SK-N-SH (cell line): ENCODE results near the gene PCDHB9. TPM values are rescaled to one million over a fixed set of nuclear protein-coding genes. Genes with fewer than 3 reads are reported as not detected.
"Not testable (repeated sequence)": the region's sequence is repeated elsewhere in the genome, so short reads cannot be mapped to it uniquely, and the experiment has no call there.

Experiments used
- CTCF ChIA-PET: fragments of 300-600, 350-600 bp; formaldehyde crosslinking; extraction: SDS; loops from one replicate; lab custom pipeline; 2021; lab: Yijun Ruan, JAX
- POLR2A ChIA-PET: fragments of 350-600 bp; sonication (Branson Sonifier 250); formaldehyde crosslinking; extraction: SDS; loops from one replicate; lab custom pipeline; 2020; ENCODE audit warnings: antibody characterized with exemption, inconsistent platforms; lab: Yijun Ruan, JAX
- DNase-seq: peaks from one replicate; pipeline ENCODE4 v3.0.0; 2012
- H2AFZ ChIP-seq: fragments of 200-600 bp; sonication (generic); 2 replicates; pipeline ENCODE4 v1.8.1; 2016; ENCODE audit warnings: antibody characterized with exemption, mild to moderate bottlenecking, low read depth
- H3F3A ChIP-seq: fragments of 200-600 bp; sonication (generic); replicated peaks from 2 replicates; pipeline ENCODE3; 2016; ENCODE audit warnings: antibody characterized with exemption, mild to moderate bottlenecking; ENCODE audit not compliant: insufficient read depth
- H3K27ac ChIP-seq, 2 experiments: fragments of 200-500 bp in 1 of 2; fragments of 200-600 bp in 1 of 2; sonication (Bioruptor generic) in 1 of 2; sonication (generic), shearing (Covaris generic) in 1 of 2; 2 replicates each; pipeline versions ENCODE4 v1.5.1 to v1.6.1; 2014 to 2016; ENCODE audit warnings: low read depth in 2 of 2, inconsistent platforms in 1 of 2, low read length in 1 of 2, mild to moderate bottlenecking in 1 of 2, mixed read lengths in 1 of 2
- H3K27me3 ChIP-seq: fragments of 200-600 bp; sonication (generic), shearing (Covaris generic); 2 replicates; pipeline ENCODE4 v1.6.1; 2016; ENCODE audit warnings: mixed run types; ENCODE audit not compliant: insufficient read depth
- H3K36me3 ChIP-seq, 2 experiments: fragments of 200-500 bp in 1 of 2; fragments of 200-600 bp in 1 of 2; sonication (Bioruptor generic) in 1 of 2; sonication (generic) in 1 of 2; replicated peaks in 1 of 2; 2 replicates each; pipeline versions ENCODE3 to v1.5.1; 2014 to 2016; ENCODE audit warnings: low read length in 1 of 2, mild to moderate bottlenecking in 1 of 2; ENCODE audit not compliant: insufficient read depth in 2 of 2, control insufficient read depth in 1 of 2
- H3K4me1 ChIP-seq, 2 experiments: fragments of 200-500 bp in 1 of 2; fragments of 200-600 bp in 1 of 2; sonication (Bioruptor generic) in 1 of 2; sonication (generic), shearing (Covaris generic) in 1 of 2; 2 replicates each; pipeline versions ENCODE4 v1.5.1 to v1.6.1; 2014 to 2016; ENCODE audit warnings: low read depth in 1 of 2, low read length in 1 of 2, mixed run types in 1 of 2; ENCODE audit not compliant: insufficient read depth in 2 of 2, control insufficient read depth in 1 of 2
- H3K4me2 ChIP-seq: fragments of 200-600 bp; sonication (generic), shearing (Covaris generic); 2 replicates; pipeline ENCODE4 v1.6.1; 2017; ENCODE audit warnings: mixed run types
- H3K4me3 ChIP-seq, 2 experiments: fragments of 200-500 bp in 1 of 2; fragments of 200-600 bp in 1 of 2; sonication (Bioruptor generic) in 1 of 2; sonication (generic), shearing (Covaris generic) in 1 of 2; 2 replicates each; pipeline versions ENCODE4 v1.5.1 to v1.8.1; 2014 to 2016; ENCODE audit warnings: low read depth in 2 of 2, inconsistent platforms in 1 of 2, low read length in 1 of 2, mild to moderate bottlenecking in 1 of 2, mixed read lengths in 1 of 2, moderate library complexity in 1 of 2
- H3K79me2 ChIP-seq: fragments of 200-600 bp; sonication (generic); 2 replicates; pipeline ENCODE4 v1.8.1; 2017; ENCODE audit warnings: mild to moderate bottlenecking; ENCODE audit not compliant: insufficient read depth
- H3K9ac ChIP-seq: fragments of 200-600 bp; sonication (generic); 2 replicates; pipeline ENCODE4 v1.6.1; 2017; ENCODE audit warnings: mixed run types
- H3K9me2 ChIP-seq: fragments of 200-600 bp; sonication (generic); 2 replicates; pipeline ENCODE4 v1.6.1; 2017; ENCODE audit warnings: mixed run types
- H3K9me3 ChIP-seq: fragments of 200-600 bp; sonication (generic); 2 replicates; pipeline ENCODE4 v1.6.1; 2017; ENCODE audit warnings: mixed run types, mild to moderate bottlenecking, moderate library complexity
- H4K20me1 ChIP-seq: fragments of 200-600 bp; sonication (generic); 2 replicates; pipeline ENCODE4 v1.6.1; 2017; ENCODE audit warnings: mild to moderate bottlenecking, mixed run types; ENCODE audit not compliant: insufficient read depth
- CHD2 ChIP-seq: fragments of 150-350 bp; IDR thresholded peaks from 2 replicates; pipeline ENCODE4 v1.6.1; 2018; ENCODE audit warnings: low read length; ENCODE audit not compliant: partially characterized antibody
- FOXM1 ChIP-seq: IDR thresholded peaks from 2 replicates; pipeline ENCODE4 v1.4.0; 2012; ENCODE audit warnings: low read depth, mild to moderate bottlenecking
- GATA2 ChIP-seq: sonication (generic); formaldehyde crosslinking; IDR thresholded peaks from 2 replicates; pipeline ENCODE4 v1.5.0; 2020; ENCODE audit warnings: mild to moderate bottlenecking, missing genetic modification reagents
- NFIC ChIP-seq: IDR thresholded peaks from 2 replicates; pipeline ENCODE4 v1.4.0; 2012; ENCODE audit warnings: borderline replicate concordance
- NRF1 ChIP-seq: IDR thresholded peaks from 2 replicates; pipeline ENCODE4 v1.6.1; 2012; ENCODE audit warnings: low read depth, mild to moderate bottlenecking, low read length
- RAD21 ChIP-seq: IDR thresholded peaks from 2 replicates; pipeline ENCODE4 v1.6.1; 2012; ENCODE audit warnings: mild to moderate bottlenecking, low read length
- RCOR1 ChIP-seq: fragments of 150-350 bp; IDR thresholded peaks from 2 replicates; pipeline ENCODE4 v1.6.1; 2017; ENCODE audit warnings: antibody characterized with exemption, low read length
- RFX5 ChIP-seq: IDR thresholded peaks from 2 replicates; pipeline ENCODE4 v1.6.1; 2012; ENCODE audit warnings: mild to moderate bottlenecking, improper control_type of control experiment, low read length
- YY1 ChIP-seq: IDR thresholded peaks from 2 replicates; pipeline ENCODE4 v1.4.0; 2012; ENCODE audit warnings: low read depth, mild to moderate bottlenecking
- WGBS: methylation state at CpG from one replicate; pipeline ENCODE4 v1.1.6; 2017; ENCODE audit warnings: low lambda C conversion rate; 5-methylcytosine and 5-hydroxymethylcytosine counted together
- polyA plus RNA-seq, 3 experiments: library from polyadenylated mRNA; depleted of rRNA; stranded (reverse); fragments of >200 nt; gene quantifications; 2 replicates each; pipeline ENCODE4 v1.2.3, GENCODE V29; 2012
- TF ChIP-seq, protein P1 (sequence below): fragments of 200-600 bp; sonication (generic); IDR thresholded peaks from 2 replicates; pipeline ENCODE4 v1.6.1; 2017; ENCODE audit warnings: antibody characterized with exemption, mild to moderate bottlenecking, moderate library complexity
- TF ChIP-seq, protein P2 (sequence below): IDR thresholded peaks from 2 replicates; pipeline ENCODE4 v1.4.0; 2012; ENCODE audit warnings: low read depth, borderline replicate concordance

PCDHB9 gene
- polyA plus RNA-seq, 1 of the 3 experiments (the other 2 are of a cell fraction) = 2.4 TPM

DNA sequence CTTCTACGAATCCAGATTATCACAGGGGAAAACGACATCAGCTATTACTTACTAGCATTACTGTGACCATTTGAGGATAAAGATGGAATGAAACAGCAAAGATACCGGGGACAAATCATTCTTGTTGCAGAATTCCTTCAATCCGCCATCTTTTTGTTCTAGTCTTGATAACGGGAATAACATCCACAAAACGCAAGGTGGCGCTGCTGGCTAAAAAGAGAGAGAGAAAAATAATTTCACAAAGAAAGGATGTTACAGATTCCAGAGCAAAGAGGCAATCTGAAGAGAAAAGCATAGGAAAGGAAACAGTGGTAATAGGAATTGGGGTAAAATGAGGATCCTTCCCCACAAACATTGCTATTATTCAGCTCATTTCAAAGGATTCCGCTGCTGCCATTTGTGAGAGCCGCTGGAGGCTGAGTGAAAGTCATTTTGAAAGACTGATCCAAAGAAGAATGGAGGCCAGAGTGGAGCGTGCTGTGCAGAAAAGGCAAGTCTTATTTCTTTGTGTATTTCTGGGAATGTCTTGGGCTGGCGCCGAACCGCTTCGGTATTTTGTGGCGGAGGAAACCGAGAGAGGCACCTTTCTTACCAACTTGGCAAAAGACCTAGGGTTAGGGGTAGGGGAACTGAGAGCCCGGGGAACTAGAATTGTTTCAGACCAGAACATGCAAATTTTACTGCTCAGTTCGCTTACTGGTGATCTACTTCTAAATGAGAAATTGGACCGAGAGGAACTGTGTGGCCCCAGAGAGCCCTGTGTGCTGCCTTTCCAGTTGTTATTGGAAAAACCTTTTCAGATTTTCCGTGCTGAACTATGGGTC is 14.4 kb upstream of the PCDHB9 start, which contains the start of gene PCDHB7:
PCDHB7 (plus strand) TSS at position 264 of the 824 bp plus-strand sequence; CDS start at position 456, 192 bp downstream.
- Histone ChIP-seq H2AFZ (peak within 1 kb of the TSS; percentile 58), H3K27me3 (no peaks in the 10 kb centered on the region), H3K79me2 (no peaks in the 10 kb centered on the region)
- TF ChIP-seq, protein P1, sequence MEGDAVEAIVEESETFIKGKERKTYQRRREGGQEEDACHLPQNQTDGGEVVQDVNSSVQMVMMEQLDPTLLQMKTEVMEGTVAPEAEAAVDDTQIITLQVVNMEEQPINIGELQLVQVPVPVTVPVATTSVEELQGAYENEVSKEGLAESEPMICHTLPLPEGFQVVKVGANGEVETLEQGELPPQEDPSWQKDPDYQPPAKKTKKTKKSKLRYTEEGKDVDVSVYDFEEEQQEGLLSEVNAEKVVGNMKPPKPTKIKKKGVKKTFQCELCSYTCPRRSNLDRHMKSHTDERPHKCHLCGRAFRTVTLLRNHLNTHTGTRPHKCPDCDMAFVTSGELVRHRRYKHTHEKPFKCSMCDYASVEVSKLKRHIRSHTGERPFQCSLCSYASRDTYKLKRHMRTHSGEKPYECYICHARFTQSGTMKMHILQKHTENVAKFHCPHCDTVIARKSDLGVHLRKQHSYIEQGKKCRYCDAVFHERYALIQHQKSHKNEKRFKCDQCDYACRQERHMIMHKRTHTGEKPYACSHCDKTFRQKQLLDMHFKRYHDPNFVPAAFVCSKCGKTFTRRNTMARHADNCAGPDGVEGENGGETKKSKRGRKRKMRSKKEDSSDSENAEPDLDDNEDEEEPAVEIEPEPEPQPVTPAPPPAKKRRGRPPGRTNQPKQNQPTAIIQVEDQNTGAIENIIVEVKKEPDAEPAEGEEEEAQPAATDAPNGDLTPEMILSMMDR = peak; percentile 64
- TF ChIP-seq RAD21 (peak; percentile 53), RFX5 (no peak), YY1 (peak; percentile 49; the same call in 1 of the 2 replicates)
- TF ChIP-seq, all 33 proteins: peak for 3
- Histone ChIP-seq H3K4me1 (no peaks in the 10 kb centered on the region; a peak in 1 of 4 replicates), H3K4me3 (peak within 1 kb of the TSS; percentile 21 to 31), H3K36me3 (no peaks in the 10 kb centered on the region), H3K27ac (no peak within 1 kb of the TSS), H3K9ac (no peak within 1 kb of the TSS), H3K9me3 (no peaks in the 10 kb centered on the region; the same call in 1 of the 2 replicates), H3K4me2 (peak within 1 kb of the TSS; percentile 26; the same call in 1 of the 2 replicates), H4K20me1 (no peaks in the 10 kb centered on the region), H3K9me2 (no peaks in the 10 kb centered on the region), H3F3A (no peaks in the 10 kb centered on the region)
- ChIA-PET CTCF (interaction anchor here (0.9 to 3.7 kb wide), 5 partner anchors 10 to 386 kb away, joined by 3 to 13 read pairs (median 4); partner anchors contain the start of genes PCDHA4, PCDHB14, PCDHB16 and PCDHB6), POLR2A (no interaction called here)
- 39% methylated on average over 20 of the region's 20 CpGs for WGBS
- peak; percentile 49 for DNase-seq

DNA sequence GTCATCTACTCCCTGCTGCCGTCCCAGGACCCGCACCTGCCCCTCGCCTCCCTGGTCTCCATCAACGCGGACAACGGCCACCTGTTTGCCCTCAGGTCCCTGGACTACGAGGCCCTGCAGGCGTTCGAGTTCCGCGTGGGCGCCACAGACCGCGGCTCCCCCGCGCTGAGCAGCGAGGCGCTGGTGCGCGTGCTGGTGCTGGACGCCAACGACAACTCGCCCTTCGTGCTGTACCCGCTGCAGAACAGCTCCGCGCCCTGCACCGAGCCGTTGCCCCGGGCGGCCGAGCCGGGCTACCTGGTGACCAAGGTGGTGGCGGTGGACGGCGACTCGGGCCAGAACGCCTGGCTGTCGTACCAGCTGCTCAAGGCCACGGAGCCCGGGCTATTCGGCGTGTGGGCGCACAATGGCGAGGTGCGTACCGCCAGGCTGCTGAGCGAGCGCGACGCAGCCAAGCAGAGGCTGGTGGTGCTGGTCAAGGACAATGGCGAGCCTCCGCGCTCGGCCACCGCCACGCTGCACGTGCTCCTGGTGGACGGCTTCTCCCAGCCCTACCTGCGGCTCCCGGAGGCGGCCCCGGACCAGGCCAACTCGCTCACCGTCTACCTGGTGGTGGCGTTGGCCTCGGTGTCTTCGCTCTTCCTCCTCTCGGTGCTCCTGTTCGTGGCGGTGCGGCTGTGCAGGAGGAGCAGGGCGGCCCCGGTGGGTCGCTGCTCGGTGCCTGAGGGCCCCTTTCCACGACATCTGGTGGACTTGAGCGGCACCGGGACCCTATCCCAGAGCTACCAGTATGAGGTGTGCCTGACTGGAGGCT is 12.5 kb upstream of the PCDHB9 start:
- H3K9ac ChIP-seq, POLR2A ChIA-PET, H3K4me1 ChIP-seq, H3K4me3 ChIP-seq, H3K36me3 ChIP-seq, H3F3A ChIP-seq, H3K27ac ChIP-seq, H3K4me2 ChIP-seq, H3K9me3 ChIP-seq, H3K27me3 ChIP-seq, DNase-seq, H4K20me1 ChIP-seq, H2AFZ ChIP-seq, H3K79me2 ChIP-seq, H3K9me2 ChIP-seq: not testable (repeated sequence)
- WGBS = 63% methylated on average over 60 of the region's 79 CpGs
- CTCF ChIA-PET = interaction anchor here (0.6 to 1.0 kb wide), 2 partner anchors 35 to 418 kb away, joined by 3 to 4 read pairs; no protein-coding TSS in a partner anchor

DNA sequence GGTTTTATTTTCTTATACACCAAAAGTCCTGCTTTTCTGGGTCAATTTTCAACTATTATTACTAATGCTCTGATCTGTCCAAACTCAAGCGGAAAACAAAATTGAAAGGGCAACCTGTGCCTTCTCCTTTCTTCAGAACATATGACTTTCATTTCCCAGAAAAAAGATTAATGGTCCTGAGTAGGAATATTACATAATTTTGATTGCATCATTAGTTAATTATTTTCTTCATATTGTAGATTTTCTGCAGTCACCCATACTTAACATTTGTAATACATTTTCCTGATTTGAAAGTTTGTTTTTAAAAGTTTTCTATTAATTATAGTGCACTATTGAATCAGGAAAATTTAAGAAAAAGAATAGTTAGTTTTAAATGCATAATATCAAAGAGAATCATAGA is 11.0 kb upstream of the PCDHB9 start:
- Histone ChIP-seq H3K79me2 (no peaks in the 10 kb centered on the region), H3F3A (no peaks in the 10 kb centered on the region), H3K36me3 (no peaks in the 10 kb centered on the region), H3K27ac (no peak overlapping the region), H3K27me3 (no peaks in the 10 kb centered on the region), H3K4me2 (no peak overlapping the region), H3K4me3 (no peak overlapping the region), H4K20me1 (no peaks in the 10 kb centered on the region), H3K9ac (no peak overlapping the region), H3K9me3 (no peaks in the 10 kb centered on the region; the same call in 1 of the 2 replicates), H3K9me2 (no peaks in the 10 kb centered on the region), H2AFZ (no peak overlapping the region), H3K4me1 (no peaks in the 10 kb centered on the region; a peak in 1 of 4 replicates)
- WGBS = 52% methylated on average over 1 of the region's 1 CpG
- CTCF ChIA-PET = interaction anchor here (0.6 to 1.0 kb wide), 2 partner anchors 30 to 33 kb away, joined by 3 to 4 read pairs; no protein-coding TSS in a partner anchor
- no peak for DNase-seq
- POLR2A ChIA-PET = no interaction called here
- TF ChIP-seq NFIC = no peak
- TF ChIP-seq RCOR1 = no peak
- TF ChIP-seq RAD21 = no peak
- no peak for TF ChIP-seq GATA2 (CRISPR knock-in tag)
- TF ChIP-seq, protein P2, sequence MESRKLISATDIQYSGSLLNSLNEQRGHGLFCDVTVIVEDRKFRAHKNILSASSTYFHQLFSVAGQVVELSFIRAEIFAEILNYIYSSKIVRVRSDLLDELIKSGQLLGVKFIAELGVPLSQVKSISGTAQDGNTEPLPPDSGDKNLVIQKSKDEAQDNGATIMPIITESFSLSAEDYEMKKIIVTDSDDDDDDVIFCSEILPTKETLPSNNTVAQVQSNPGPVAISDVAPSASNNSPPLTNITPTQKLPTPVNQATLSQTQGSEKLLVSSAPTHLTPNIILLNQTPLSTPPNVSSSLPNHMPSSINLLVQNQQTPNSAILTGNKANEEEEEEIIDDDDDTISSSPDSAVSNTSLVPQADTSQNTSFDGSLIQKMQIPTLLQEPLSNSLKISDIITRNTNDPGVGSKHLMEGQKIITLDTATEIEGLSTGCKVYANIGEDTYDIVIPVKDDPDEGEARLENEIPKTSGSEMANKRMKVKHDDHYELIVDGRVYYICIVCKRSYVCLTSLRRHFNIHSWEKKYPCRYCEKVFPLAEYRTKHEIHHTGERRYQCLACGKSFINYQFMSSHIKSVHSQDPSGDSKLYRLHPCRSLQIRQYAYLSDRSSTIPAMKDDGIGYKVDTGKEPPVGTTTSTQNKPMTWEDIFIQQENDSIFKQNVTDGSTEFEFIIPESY = no peak
- TF ChIP-seq NRF1 = no peak
- no peak for TF ChIP-seq FOXM1
- TF ChIP-seq, protein P1 = no peak
- TF ChIP-seq CHD2 = no peak
